Measurements from ENCODE around the gene CBX1.

GRCh38 chr17:48106802-48107136 lies 5.5 kb upstream of the CBX1 start:
- TF ChIP-seq CTCF (IDR thresholded peaks at IDR 0.05) (no peak), POLR2A (IDR thresholded peaks at IDR 0.05) (no peak), EP300 (IDR thresholded peaks at IDR 0.05) (no peak), POLR2AphosphoS5 (IDR thresholded peaks at IDR 0.05) (no peak)

All from suprapubic skin (tissue), 4 donors.